Activated T-helper 1 cell treated with anti-CD3 and anti-CD28 coated beads, Interleukin-12 subunit alpha, Interleukin-12 subunit beta, Interleukin-2, Interleukin-4 antibody, amounts not matched to agents 30 ng/mL and 10 ng/mL and 1 ng/mL, durations not matched to agents 14 hours and 24 hours and 36 hours (primary cell): ENCODE results near the gene PSMD10. TPM values are rescaled to one million over a fixed set of nuclear protein-coding genes. Genes with fewer than 3 reads are reported as not detected.
A peak's percentile ranks its signal among the peaks of the same experiment; 100 is the strongest.

Experiments used
- DNase-seq: peaks from one replicate; pipeline ENCODE4 v3.0.0; 2021; ENCODE audit warnings: low spot score
- H3K27ac Mint-ChIP-seq: one replicate; pipeline ENCODE4 v1.8.0; 2021; ENCODE audit warnings: mild to moderate bottlenecking, mixed read lengths
- H3K27me3 Mint-ChIP-seq: one replicate; pipeline ENCODE4 v1.8.0; 2022; ENCODE audit warnings: mild to moderate bottlenecking, moderate library complexity, mixed read lengths; ENCODE audit not compliant: insufficient read depth
- H3K36me3 Mint-ChIP-seq: one replicate; pipeline ENCODE4 v1.8.0; 2021; ENCODE audit warnings: low read depth, mixed read lengths
- H3K4me1 Mint-ChIP-seq: one replicate; pipeline ENCODE4 v1.8.0; 2021; ENCODE audit warnings: low read depth, mixed read lengths
- H3K4me3 Mint-ChIP-seq: one replicate; pipeline ENCODE4 v1.8.0; 2021; ENCODE audit warnings: mild to moderate bottlenecking, moderate library complexity, mixed read lengths
- H3K9me3 Mint-ChIP-seq: one replicate; pipeline ENCODE4 v1.8.0; 2021; ENCODE audit warnings: mixed read lengths
- intact Hi-C: fragments of 100-400 bp; cut with micrococcal nuclease; formaldehyde crosslinking; loops from one replicate; pipeline ENCODE4 v1.15.1; 2024
- total RNA-seq: library from RNA; stranded (reverse); gene quantifications from 2 replicates; pipeline ENCODE4 v1.2.3, GENCODE V29; 2022

The PSMD10 gene
- 42.5 and 44.1 TPM in 2 replicates for total RNA-seq

- H3K4me3 Mint-ChIP-seq = no peak within 1 kb of the TSS
- peak; percentile 85 for DNase-seq
- H3K9me3 Mint-ChIP-seq = no peaks in the 10 kb centered on the region
- H3K27me3 Mint-ChIP-seq = no peaks in the 10 kb centered on the region
- peaks cover 2% of the 10 kb centered on the region for H3K36me3 Mint-ChIP-seq
- no peak within 1 kb of the TSS for H3K27ac Mint-ChIP-seq
- intact Hi-C loops = loop anchor here (1.0 to 5.0 kb wide), 8 partner anchors 56 to 1641 kb away; partner anchors contain the start of genes ACSL4, NCBP2L, PRPS1 and RBM41
- H3K4me1 Mint-ChIP-seq = peaks cover 17% of the 10 kb centered on the region
Observed at GRCh38 chrX:108091264-108091877, at the start of gene PSMD10, which contains the start of gene ATG4A. TSS of gene PSMD10 (minus strand) at chrX:108091542. CDS start at chrX:108091520, 22 bp downstream. TSS of gene ATG4A (plus strand) at chrX:108091778. CDS start at chrX:108091827, 49 bp downstream.

- no peak for DNase-seq
- H3K27ac Mint-ChIP-seq = no peak overlapping the region
- no peaks in the 10 kb centered on the region for H3K9me3 Mint-ChIP-seq
- no peaks in the 10 kb centered on the region for H3K27me3 Mint-ChIP-seq
- H3K36me3 Mint-ChIP-seq = peaks cover 15% of the 10 kb centered on the region
- no peak overlapping the region for H3K4me3 Mint-ChIP-seq
- H3K4me1 Mint-ChIP-seq = no peaks in the 10 kb centered on the region
- intact Hi-C loops = no loop called here
Observed at GRCh38 chrX:108138814-108139702, 47.7 kb upstream of the PSMD10 start.

GRCh38 chrX:108134724-108135123, 43.4 kb upstream of the PSMD10 start:
- no peaks in the 10 kb centered on the region for H3K27me3 Mint-ChIP-seq
- H3K9me3 Mint-ChIP-seq = no peaks in the 10 kb centered on the region
- H3K36me3 Mint-ChIP-seq = peaks cover 22% of the 10 kb centered on the region
- H3K4me1 Mint-ChIP-seq = no peaks in the 10 kb centered on the region
- H3K27ac Mint-ChIP-seq = no peak overlapping the region
- no peak overlapping the region for H3K4me3 Mint-ChIP-seq
- DNase-seq = no peak
- intact Hi-C loops = no loop called here

- no peak for DNase-seq
- no peak overlapping the region for H3K27ac Mint-ChIP-seq
- H3K27me3 Mint-ChIP-seq = no peaks in the 10 kb centered on the region
- intact Hi-C loops = no loop called here
- no peaks in the 10 kb centered on the region for H3K4me1 Mint-ChIP-seq
- H3K4me3 Mint-ChIP-seq = no peak overlapping the region
- no peaks in the 10 kb centered on the region for H3K9me3 Mint-ChIP-seq
- H3K36me3 Mint-ChIP-seq = peaks cover 23% of the 10 kb centered on the region
Observed at GRCh38 chrX:108132876-108133275, 41.5 kb upstream of the PSMD10 start.

GRCh38 chrX:108132034-108132433, 40.7 kb upstream of the PSMD10 start:
- H3K27me3 Mint-ChIP-seq = no peaks in the 10 kb centered on the region
- H3K4me1 Mint-ChIP-seq = no peaks in the 10 kb centered on the region
- H3K9me3 Mint-ChIP-seq = no peaks in the 10 kb centered on the region
- H3K4me3 Mint-ChIP-seq = no peak overlapping the region
- intact Hi-C loops = no loop called here
- no peak for DNase-seq
- no peak overlapping the region for H3K27ac Mint-ChIP-seq
- peaks cover 26% of the 10 kb centered on the region for H3K36me3 Mint-ChIP-seq

- intact Hi-C loops = no loop called here
- no peak overlapping the region for H3K4me3 Mint-ChIP-seq
- peaks cover 29% of the 10 kb centered on the region for H3K36me3 Mint-ChIP-seq
- no peaks in the 10 kb centered on the region for H3K9me3 Mint-ChIP-seq
- no peaks in the 10 kb centered on the region for H3K4me1 Mint-ChIP-seq
- H3K27ac Mint-ChIP-seq = no peak overlapping the region
- no peak for DNase-seq
- H3K27me3 Mint-ChIP-seq = no peaks in the 10 kb centered on the region
Observed at GRCh38 chrX:108131471-108131870, 40.1 kb upstream of the PSMD10 start.

DNA sequence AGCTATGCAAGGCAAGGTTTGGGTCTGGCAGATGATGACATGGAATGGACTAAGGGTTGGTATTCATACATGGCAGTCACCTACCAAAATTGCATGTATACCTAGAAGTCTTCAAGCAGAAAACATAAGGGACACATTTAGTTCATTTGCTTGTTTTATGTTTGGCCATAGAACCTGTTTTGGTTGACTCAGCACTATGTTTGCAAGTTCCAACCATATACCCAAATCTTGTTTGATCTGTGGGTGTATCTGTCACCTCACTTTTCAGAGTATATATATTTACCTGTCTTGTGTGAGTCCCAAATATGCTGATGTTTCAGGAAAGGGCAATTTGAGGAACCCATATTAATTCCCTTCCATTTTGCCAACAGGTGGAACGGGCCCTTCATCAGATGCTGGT, 39.5 kb upstream of the PSMD10 start:
- no peak for DNase-seq
- no peaks in the 10 kb centered on the region for H3K27me3 Mint-ChIP-seq
- intact Hi-C loops = no loop called here
- peaks cover 30% of the 10 kb centered on the region for H3K36me3 Mint-ChIP-seq
- no peak overlapping the region for H3K27ac Mint-ChIP-seq
- H3K4me1 Mint-ChIP-seq = no peaks in the 10 kb centered on the region
- H3K9me3 Mint-ChIP-seq = no peaks in the 10 kb centered on the region
- no peak overlapping the region for H3K4me3 Mint-ChIP-seq

- intact Hi-C loops = no loop called here
- DNase-seq = no peak
- no peak overlapping the region for H3K27ac Mint-ChIP-seq
- no peaks in the 10 kb centered on the region for H3K27me3 Mint-ChIP-seq
- H3K9me3 Mint-ChIP-seq = no peaks in the 10 kb centered on the region
- peaks cover 23% of the 10 kb centered on the region for H3K36me3 Mint-ChIP-seq
- H3K4me3 Mint-ChIP-seq = no peak overlapping the region
- peaks cover 4% of the 10 kb centered on the region for H3K4me1 Mint-ChIP-seq
Observed at GRCh38 chrX:108127152-108127551, 35.8 kb upstream of the PSMD10 start.

DNA sequence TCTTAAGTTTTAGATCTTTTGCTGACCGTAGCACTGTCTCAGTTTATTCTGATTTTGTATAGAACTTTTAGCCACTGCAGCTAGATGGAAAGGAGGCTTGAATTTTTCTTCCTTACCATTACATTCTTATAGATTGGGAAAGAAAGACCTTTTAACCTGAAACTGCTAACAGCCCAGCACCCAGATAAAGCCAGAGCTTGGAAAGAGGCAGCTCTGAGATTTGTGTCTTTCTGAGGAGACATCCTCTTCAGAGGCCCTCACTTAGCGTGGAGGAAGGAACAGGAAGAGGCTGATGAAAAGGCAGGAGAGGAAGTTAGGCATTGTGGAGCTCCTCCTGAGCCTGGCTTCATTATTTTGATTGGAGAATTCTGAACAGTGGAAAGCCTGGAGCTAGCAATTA, 35.3 kb upstream of the PSMD10 start:
- Mint-ChIP-seq H3K27me3 (no peaks in the 10 kb centered on the region), H3K27ac (no peak overlapping the region), H3K4me3 (no peak overlapping the region), H3K4me1 (peaks cover 4% of the 10 kb centered on the region), H3K36me3 (peaks cover 21% of the 10 kb centered on the region), H3K9me3 (no peaks in the 10 kb centered on the region)
- intact Hi-C loops = no loop called here
- no peak for DNase-seq

GRCh38 chrX:108123591-108124366, 32.4 kb upstream of the PSMD10 start:
- H3K27me3 Mint-ChIP-seq = no peaks in the 10 kb centered on the region

GRCh38 chrX:108122748-108123147, 31.4 kb upstream of the PSMD10 start:
- peaks cover 10% of the 10 kb centered on the region for H3K36me3 Mint-ChIP-seq
- no peak overlapping the region for H3K4me3 Mint-ChIP-seq
- no peak overlapping the region for H3K27ac Mint-ChIP-seq
- DNase-seq = no peak
- H3K4me1 Mint-ChIP-seq = peaks cover 4% of the 10 kb centered on the region
- H3K9me3 Mint-ChIP-seq = no peaks in the 10 kb centered on the region
- no peaks in the 10 kb centered on the region for H3K27me3 Mint-ChIP-seq
- intact Hi-C loops = no loop called here

More at GRCh38 chrX:108123591-108124366, 32.4 kb upstream of the PSMD10 start:
- no peak overlapping the region for H3K4me3 Mint-ChIP-seq
- H3K4me1 Mint-ChIP-seq = peaks cover 4% of the 10 kb centered on the region
- DNase-seq = no peak
- peaks cover 9% of the 10 kb centered on the region for H3K36me3 Mint-ChIP-seq
- peak overlapping the region; percentile 31 for H3K27ac Mint-ChIP-seq
- no peaks in the 10 kb centered on the region for H3K9me3 Mint-ChIP-seq
- intact Hi-C loops = no loop called here

DNA sequence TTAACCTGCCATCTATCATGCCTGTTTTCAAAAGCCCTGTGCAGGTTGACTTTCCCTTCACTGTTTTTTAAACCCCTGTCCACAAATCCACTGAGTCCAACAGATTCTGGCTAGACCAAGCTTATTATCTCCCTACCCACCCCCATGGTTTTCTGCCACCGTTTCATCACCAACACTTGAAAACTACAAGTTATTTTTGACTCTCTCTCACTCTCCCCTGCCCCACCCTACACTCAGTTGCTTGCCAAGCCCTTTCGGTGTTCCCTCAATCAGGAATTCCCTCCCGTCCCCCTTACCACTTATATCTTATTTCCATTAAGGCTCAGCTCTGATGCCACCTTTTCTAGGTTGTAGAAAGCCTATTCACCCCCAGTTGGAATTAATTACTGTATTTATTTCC, 29.9 kb upstream of the PSMD10 start:
- intact Hi-C loops = no loop called here
- H3K27ac Mint-ChIP-seq = no peak overlapping the region
- no peak for DNase-seq
- H3K4me3 Mint-ChIP-seq = no peak overlapping the region
- H3K4me1 Mint-ChIP-seq = peaks cover 4% of the 10 kb centered on the region
- peaks cover 3% of the 10 kb centered on the region for H3K36me3 Mint-ChIP-seq
- H3K9me3 Mint-ChIP-seq = no peaks in the 10 kb centered on the region
- H3K27me3 Mint-ChIP-seq = no peaks in the 10 kb centered on the region
